NCI-H82 (cell line): ENCODE results near the gene TRIM47.
A peak's percentile ranks its signal among the peaks of the same experiment; 100 is the strongest.

Source experiments
- DNase-seq: peaks from one replicate; lab custom pipeline; 2025; lab: John Stamatoyannopoulos, UW

The TRIM47 gene

GRCh38 chr17:75908201-75908600 is 29.8 kb upstream of the TRIM47 start:
- no peak for DNase-seq

- no peak for DNase-seq
These were observed 27.9 kb upstream of the TRIM47 start for GRCh38 chr17:75906143-75906884.

GRCh38 chr17:75904749-75905521 is 26.6 kb upstream of the TRIM47 start, which contains the start of gene MRPL38:
Gene MRPL38, minus strand, starts transcription at chr17:75904884. Its CDS starts 9 bp downstream, at chr17:75904875.
- peak; percentile 98 for DNase-seq

GRCh38 chr17:75902406-75902805 is 24.0 kb upstream of the TRIM47 start:
- DNase-seq = no peak

- no peak for DNase-seq
These were observed 23.3 kb upstream of the TRIM47 start for GRCh38 chr17:75901727-75902126.

- no peak for DNase-seq
These were observed 22.5 kb upstream of the TRIM47 start for GRCh38 chr17:75900691-75901533.

GRCh38 chr17:75899767-75900468 is 21.5 kb upstream of the TRIM47 start:
- no peak for DNase-seq

GRCh38 chr17:75899353-75899752 is 21.0 kb upstream of the TRIM47 start:
- no peak for DNase-seq

- DNase-seq = no peak
These were observed 20.4 kb upstream of the TRIM47 start for GRCh38 chr17:75898791-75899190.

GRCh38 chr17:75898065-75898464 is 19.7 kb upstream of the TRIM47 start:
- DNase-seq = no peak

GRCh38 chr17:75897160-75898019 is 19.0 kb upstream of the TRIM47 start:
- DNase-seq = no peak

- DNase-seq = peak; percentile 90
These were observed 18.2 kb upstream of the TRIM47 start, which contains the start of gene TRIM65 for GRCh38 chr17:75896415-75897159. Gene TRIM65, minus strand, starts transcription at chr17:75896951. Its CDS starts 14 bp downstream, at chr17:75896937.

- DNase-seq = peak; percentile 72
These were observed 17.2 kb upstream of the TRIM47 start for GRCh38 chr17:75895370-75896155.

GRCh38 chr17:75894049-75894733 is 15.8 kb upstream of the TRIM47 start:
- DNase-seq = peak; percentile 33

- DNase-seq = no peak
These were observed 15.1 kb upstream of the TRIM47 start for GRCh38 chr17:75893305-75894048.

GRCh38 chr17:75892556-75893224 is 14.3 kb upstream of the TRIM47 start:
- DNase-seq = no peak
